ENCODE data around the gene TNFAIP2.

Gene TNFAIP2

DNA sequence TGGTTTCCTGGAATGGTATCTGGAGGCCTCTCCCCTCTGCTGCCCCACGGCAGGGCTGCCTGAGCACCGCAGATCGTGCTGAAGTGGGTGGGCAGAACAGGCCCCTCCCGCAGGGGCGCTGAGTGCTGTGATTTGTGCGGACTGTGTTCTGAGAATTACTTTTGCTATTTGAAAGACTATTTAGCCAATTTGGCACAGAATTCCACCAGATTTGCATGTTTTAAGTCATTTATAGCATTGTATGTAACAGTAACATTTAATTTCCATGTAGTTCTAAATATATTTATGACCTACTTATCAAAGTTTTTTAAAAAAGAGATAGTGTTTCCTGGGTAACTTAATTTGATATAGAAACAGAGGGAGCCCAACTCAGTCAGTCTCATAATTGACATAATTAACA, 55.3 kb downstream of the TNFAIP2 start:
- Mint-ChIP-seq H3K4me3 (no peak overlapping the region), H3K4me1 (ENCODE audit: low read depth) (peaks cover 2% of the 10 kb centered on the region), H3K9me3 (peaks cover 4% of the 10 kb centered on the region)

DNA sequence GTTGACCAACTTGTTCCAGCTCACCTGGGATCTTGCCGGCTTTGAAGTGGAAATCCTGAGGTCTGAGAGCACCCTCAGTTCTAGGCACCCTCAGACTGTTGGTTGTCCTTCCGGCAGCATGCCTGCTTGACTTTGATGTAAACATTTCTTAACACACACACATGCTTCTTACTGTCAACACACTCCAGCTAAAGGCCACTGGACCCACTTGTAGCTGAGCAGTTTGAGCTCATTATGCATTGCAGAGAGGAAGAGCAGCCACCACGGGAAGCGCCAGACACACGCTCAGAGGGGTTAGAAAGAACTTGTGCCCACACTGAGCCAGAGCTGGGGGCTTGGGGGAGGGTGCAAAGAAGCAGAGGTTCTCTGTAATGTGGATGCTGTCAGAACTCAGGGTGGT, 55.8 kb downstream of the TNFAIP2 start:
- H3K4me3 Mint-ChIP-seq = no peak overlapping the region
- H3K36me3 Mint-ChIP-seq (ENCODE audit: low read depth) = no peaks in the 10 kb centered on the region
- no peak for DNase-seq
- peaks cover 18% of the 10 kb centered on the region for H3K27me3 Mint-ChIP-seq
- H3K9me3 Mint-ChIP-seq = no peaks in the 10 kb centered on the region
- H3K4me1 Mint-ChIP-seq (ENCODE audit: low read depth) = peaks cover 2% of the 10 kb centered on the region
- no peak overlapping the region for H3K27ac Mint-ChIP-seq

More for the DNA sequence above, 55.3 kb downstream of the TNFAIP2 start:
- Mint-ChIP-seq H3K36me3 (ENCODE audit: low read depth) (no peaks in the 10 kb centered on the region), H3K27me3 (peaks cover 17% of the 10 kb centered on the region), H3K27ac (no peak overlapping the region)
- no peak for DNase-seq

DNA sequence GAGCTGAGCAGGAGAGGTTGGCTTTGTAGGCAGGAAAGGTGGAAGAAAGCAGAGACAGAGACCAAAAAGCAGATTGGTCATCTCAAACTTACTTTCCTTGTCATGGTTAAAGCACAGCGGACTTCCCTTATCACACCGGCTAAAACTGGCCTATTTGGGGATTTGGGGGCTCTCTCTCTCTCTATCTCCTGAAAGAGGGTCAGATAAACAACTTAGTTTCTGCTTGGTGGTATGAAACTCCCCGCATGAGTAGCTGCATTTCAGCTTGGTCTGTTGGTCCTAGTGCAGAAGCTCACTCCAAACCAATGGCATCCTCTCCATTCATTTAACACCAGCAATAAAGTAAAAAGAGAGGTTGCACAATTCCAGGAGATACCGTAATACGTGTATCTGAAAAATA, 57.1 kb downstream of the TNFAIP2 start:
- peaks cover 20% of the 10 kb centered on the region for H3K27me3 Mint-ChIP-seq
- H3K9me3 Mint-ChIP-seq = no peaks in the 10 kb centered on the region
- H3K4me3 Mint-ChIP-seq = no peak overlapping the region
- no peaks in the 10 kb centered on the region for H3K36me3 Mint-ChIP-seq (ENCODE audit: low read depth)
- H3K4me1 Mint-ChIP-seq (ENCODE audit: low read depth) = peaks cover 2% of the 10 kb centered on the region
- H3K27ac Mint-ChIP-seq = no peak overlapping the region
- DNase-seq = no peak

DNA sequence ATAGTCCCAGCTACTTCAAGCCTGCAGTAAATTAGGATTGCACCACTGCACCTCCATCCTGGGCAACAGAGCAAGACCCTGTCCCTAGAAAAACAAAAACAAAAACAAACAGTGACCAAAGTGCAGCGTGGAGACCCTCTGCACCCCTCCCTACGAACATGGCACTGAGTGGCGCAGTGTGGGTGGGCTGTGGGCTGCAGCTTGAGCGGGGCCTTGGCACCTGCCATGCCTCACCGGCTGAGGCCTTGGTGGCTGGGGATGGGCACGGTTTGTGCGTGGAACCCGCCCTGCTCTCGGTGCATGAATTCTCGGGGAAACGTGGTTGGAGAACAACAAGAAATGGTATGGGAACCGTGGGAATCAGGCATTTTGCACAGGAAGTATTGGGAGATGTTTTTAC, 60.8 kb downstream of the TNFAIP2 start:
- Mint-ChIP-seq H3K4me1 (ENCODE audit: low read depth) (peaks cover 7% of the 10 kb centered on the region), H3K36me3 (ENCODE audit: low read depth) (no peaks in the 10 kb centered on the region), H3K27ac (no peak overlapping the region), H3K4me3 (no peak overlapping the region), H3K9me3 (no peaks in the 10 kb centered on the region), H3K27me3 (peaks cover 52% of the 10 kb centered on the region)
- no peak for DNase-seq

DNA sequence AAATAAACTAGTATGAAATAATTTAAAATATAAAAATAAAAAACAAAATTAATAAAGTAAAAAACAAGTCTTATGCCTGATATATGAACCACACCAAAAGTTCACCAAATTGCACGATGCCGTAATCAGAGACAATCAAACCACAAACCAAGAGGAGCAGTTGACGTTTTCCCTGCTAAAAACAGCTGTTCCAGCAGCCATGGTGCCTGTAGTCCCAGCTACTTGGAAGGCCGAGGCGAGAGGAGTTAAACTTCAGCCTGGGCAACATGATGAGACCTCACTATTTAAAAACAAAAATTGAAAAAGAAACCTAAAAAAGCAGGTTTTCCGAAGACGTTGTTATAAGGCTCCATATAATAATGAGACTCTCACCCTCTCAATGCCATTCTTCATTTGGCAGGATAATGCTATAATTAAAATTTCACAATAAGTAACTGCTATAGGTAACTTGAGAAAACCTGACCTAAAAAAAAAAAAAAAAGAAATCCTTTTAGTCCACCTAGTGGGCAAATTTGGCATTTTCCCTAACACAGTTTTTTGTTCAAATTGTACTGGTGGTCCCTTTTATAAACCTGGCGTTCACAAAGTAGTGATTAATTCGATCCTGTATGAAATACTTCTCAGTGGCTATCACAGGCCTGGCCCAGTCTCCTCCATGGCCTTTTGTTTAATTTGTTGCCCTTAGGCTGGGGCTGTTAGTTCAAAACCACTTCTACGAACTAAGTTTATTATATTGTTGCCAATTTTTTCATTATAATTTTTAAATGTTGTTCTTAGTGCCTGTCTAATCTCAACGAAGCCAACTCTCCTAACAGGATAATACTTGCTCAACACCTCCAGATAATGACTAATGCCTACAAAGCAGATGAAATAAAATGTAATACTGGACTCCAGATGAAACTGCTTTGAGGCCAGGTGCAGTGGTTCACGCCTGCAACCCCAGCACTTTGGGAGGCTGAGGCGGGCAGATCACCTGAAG, 62.1 kb downstream of the TNFAIP2 start:
- H3K27me3 Mint-ChIP-seq = peaks cover 59% of the 10 kb centered on the region
- H3K36me3 Mint-ChIP-seq (ENCODE audit: low read depth) = no peaks in the 10 kb centered on the region
- DNase-seq = no peak
- no peak overlapping the region for H3K4me3 Mint-ChIP-seq
- peaks cover 9% of the 10 kb centered on the region for H3K4me1 Mint-ChIP-seq (ENCODE audit: low read depth)
- H3K9me3 Mint-ChIP-seq = no peaks in the 10 kb centered on the region
- H3K27ac Mint-ChIP-seq = no peak overlapping the region

DNA sequence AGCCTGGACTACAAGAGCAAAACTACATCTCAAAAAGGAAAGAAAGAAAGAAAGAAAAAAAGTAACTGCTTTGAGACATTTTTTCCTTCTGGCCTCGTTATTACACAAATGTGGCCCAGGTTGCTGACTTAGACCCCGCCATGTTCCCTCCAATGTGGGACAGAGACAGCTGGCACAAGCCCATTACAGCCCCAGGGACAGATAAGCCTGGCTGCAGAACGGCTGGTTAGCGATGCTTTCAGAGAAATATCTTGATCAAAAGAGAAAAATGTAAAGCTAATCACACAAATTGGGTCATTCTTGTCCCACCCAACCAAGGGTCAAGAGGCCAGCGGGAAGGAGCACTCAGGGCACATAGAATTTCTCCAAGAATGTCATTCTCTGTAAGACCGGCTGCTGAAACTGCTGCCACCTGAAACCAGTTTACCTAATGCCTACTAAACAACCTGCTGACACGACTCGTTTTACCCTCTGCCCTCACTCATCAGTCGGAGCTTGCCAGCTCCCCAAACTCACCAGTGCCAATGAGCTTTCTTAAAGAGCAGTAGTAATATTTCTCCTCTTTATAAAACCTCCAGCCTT, 63.1 kb downstream of the TNFAIP2 start:
- peaks cover 66% of the 10 kb centered on the region for H3K27me3 Mint-ChIP-seq
- DNase-seq = no peak
- H3K36me3 Mint-ChIP-seq (ENCODE audit: low read depth) = no peaks in the 10 kb centered on the region
- H3K9me3 Mint-ChIP-seq = no peaks in the 10 kb centered on the region
- no peak overlapping the region for H3K27ac Mint-ChIP-seq
- peaks cover 9% of the 10 kb centered on the region for H3K4me1 Mint-ChIP-seq (ENCODE audit: low read depth)
- H3K4me3 Mint-ChIP-seq = no peak overlapping the region

Measured in activated T-cell treated with anti-CD3 and anti-CD28 coated beads, Interleukin-2, amount 50 U/mL, for 24 hours (primary cell).